NCI-H1092 (cell line): ENCODE measurements around the gene FAM186B.
"Not testable (repeated sequence)": the region's sequence is repeated elsewhere in the genome, so short reads cannot be mapped to it uniquely, and the experiment has no call there.

Experiments
- DNase-seq: peaks from one replicate; lab custom pipeline; 2025; lab: John Stamatoyannopoulos, UW

The FAM186B gene, protein sequence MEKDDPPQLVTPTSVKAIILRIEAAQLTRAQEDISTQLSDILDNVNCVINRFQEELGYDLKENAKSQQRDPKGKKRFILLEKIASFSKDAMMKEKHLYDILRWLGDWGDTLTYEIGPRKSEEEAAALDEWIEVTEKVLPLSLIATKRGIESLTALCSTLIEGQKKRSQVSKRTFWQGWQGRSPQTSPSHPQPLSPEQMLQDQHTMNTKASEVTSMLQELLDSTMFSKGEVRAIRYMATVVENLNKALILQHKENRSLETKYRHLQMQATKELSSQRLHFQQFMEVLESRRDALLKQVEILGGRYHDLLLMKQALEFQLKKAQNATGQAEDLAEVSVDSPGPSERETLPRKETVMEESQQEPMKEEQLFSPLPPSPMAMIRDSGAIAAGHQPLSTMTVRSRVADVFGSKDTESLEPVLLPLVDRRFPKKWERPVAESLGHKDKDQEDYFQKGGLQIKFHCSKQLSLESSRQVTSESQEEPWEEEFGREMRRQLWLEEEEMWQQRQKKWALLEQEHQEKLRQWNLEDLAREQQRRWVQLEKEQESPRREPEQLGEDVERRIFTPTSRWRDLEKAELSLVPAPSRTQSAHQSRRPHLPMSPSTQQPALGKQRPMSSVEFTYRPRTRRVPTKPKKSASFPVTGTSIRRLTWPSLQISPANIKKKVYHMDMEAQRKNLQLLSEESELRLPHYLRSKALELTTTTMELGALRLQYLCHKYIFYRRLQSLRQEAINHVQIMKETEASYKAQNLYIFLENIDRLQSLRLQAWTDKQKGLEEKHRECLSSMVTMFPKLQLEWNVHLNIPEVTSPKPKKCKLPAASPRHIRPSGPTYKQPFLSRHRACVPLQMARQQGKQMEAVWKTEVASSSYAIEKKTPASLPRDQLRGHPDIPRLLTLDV

DNA sequence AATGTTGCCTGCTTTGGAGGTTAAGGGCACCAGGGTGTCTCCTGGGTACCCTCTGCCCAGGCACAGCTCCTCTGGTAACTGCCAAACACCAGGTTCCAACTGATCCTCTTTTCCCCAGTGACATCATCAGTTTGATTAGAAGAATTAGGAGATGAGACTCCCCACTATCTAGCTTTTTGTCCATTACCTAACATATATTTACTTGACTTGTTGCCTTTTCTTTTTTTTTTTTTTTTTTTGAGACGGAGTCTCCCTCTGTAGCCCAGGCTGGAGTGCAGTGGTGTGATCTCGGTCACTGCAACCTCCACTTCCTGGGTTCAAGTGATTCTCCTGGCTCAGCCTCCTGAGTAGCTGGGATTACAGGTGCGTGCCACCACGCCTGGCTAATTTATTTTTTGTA is at the start of gene FAM186B:
FAM186B (minus strand) TSS at position 101 of the 400 bp plus-strand sequence. CDS start 162 bp downstream, outside the sequence.
- not testable (repeated sequence) for DNase-seq

DNA sequence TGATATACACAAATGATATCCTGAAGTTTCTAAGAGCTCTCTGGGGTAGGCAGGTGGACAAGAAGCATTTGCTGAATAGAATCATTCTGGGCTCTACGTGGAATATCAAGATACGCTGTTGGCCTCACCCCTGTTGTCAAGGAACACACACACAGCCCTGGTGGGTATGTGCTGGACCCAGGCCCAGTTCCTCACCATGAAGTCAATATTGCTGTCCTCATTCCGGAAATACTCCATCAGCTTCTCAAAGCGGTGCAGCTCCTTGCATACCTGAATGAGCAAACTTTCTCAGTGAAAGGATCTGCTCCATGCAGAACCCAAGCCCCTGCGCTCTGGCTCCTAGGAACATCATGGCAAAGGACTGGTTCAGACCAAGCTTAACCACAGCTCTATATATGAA is 49.3 kb upstream of the FAM186B start:
- DNase-seq, result no peak

DNA sequence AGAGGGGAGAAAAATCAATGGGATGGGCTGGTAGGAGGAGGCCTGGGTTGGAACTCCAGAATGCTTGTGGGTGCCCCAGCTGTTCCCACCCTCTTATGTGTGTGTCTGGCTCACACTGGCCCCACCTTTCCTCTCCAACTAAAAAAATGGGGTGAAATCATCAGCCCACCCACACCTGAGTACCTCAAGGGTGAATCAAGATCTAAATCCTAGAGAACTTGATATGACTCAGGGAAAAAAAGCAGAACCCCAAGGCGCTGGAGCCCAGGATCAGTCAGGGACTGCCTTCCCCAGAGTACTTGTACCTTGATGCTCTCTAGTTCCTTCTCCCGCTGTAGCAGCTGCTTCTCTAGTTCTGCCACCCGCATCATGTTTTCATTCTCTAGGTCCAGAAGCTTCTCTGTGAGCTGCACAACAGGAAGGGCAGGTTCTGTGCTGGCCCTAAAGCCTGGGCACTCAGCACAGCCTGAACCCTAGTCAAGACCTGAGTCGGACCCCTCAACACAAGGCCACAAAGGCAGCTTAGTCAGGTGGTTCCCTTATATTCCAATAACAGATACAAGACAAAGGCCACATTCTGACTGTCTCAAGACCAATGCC is 47.6 kb upstream of the FAM186B start:
- no peak for DNase-seq

DNA sequence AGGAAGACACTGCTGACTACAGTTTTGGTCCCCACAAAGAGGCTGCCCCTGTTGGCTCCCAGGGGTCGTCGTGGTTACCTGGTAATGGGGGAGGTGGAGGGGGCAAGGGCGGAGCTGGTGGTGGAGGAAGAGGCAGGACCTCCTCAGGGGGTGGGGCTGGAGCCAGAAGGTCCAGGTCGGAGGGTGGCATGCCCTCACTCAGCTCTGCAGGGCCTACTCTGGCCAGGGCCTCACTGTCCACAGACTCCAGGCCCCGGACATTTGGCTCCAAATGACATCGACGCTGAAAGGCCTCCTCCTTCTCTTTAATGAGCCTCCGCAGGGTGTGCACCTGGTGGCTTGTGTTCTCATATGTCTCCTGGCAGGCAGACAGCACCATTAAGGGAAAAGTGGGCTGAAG is 46.4 kb upstream of the FAM186B start:
- DNase-seq, result peak; percentile 22

DNA sequence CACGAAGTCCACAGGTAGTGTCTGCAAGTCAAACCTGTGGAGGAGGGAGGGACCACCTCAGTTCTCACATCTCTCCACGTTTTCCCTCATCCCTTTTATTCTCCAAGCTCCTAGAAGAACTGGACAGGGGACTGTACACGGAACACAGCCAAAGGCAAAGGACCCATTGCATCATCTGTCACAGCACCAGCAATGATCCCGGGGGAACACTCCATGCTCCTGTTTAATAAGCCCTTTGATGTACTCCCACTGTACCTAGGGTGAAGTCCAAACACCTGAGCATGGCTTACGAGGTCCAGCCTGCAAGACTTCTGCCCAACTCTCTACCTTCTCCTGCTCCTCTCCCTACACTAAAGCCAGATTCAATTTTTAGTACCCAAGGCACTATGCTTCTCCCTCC is 44.5 kb upstream of the FAM186B start:
- DNase-seq, result no peak

DNA sequence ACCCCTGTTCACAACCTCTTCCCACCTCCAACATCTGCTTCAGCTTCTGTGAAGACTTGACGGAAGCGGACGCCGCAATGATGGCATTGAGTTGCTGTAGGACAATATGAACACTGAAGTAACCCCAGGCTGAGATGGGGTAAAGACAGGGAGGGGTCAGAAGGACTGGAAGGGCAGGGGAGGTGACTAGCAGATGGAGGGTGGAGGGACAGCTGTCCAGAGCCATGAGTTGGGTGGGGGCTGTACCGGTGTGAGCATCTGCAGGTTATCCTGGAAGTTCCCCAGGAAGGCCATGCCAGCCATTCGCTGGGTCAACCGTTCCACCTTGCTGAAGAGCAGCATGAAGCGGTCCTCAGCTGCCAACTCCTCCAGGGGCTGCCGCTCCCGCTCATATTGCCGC is 44.0 kb upstream of the FAM186B start:
- no peak for DNase-seq

DNA sequence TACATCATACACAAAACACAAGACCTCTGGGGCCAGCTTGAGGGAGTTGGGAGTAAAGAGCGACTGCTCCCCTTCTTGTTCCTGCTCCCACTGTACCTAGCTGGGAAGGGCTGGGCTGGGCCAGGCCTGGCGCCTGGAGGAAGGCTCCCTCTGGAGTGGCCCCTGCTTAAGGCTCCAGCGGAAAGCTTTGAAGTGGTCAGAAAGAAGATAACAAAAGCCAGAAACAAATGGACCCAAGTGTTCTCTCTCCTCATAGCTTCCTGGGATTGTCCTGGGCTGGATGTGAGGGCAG is 43.2 kb upstream of the FAM186B start:
- no peak for DNase-seq

DNA sequence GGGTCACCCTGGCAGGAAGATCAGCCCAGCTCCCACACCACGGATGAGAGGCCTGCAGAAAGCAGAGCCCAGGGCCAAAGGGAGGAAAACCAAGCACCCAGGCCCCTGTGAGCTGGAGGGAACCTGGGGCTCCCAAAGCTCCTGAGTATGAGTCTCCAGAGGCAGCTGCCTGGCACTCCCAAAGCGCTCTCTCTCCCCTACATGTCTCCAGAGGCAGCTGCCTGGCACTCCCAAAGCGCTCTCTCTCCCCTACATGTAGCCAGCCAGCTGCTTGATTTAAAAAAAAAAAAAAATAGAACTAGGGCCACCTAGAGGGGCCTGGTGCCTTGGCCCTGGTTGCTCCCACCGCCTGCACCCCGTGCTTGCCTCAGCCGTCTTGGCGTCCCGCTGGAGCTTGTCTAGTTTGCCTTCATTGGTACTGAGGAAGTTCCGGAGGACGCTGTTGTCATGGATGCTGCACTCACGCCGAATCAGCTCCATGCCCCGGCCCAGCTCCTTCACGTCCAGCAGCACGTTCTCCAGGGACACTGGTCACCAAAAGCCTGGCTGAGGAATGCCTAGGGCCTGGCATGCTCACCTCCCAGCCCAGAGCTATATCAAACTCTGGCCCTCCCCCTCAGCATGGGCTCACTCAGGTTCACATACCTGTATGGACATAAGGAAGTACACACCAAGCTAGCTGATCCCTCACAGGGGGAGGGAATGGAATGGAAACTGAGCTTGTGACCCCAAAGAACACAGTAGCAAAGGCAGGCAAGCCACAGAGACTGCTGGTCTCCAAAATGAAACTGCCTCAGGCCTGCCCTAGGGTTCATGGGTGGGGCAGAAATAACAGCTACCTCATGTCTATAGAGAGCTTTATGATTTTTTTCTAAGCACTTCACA is 42.6 kb upstream of the FAM186B start:
- DNase-seq, result no peak

DNA sequence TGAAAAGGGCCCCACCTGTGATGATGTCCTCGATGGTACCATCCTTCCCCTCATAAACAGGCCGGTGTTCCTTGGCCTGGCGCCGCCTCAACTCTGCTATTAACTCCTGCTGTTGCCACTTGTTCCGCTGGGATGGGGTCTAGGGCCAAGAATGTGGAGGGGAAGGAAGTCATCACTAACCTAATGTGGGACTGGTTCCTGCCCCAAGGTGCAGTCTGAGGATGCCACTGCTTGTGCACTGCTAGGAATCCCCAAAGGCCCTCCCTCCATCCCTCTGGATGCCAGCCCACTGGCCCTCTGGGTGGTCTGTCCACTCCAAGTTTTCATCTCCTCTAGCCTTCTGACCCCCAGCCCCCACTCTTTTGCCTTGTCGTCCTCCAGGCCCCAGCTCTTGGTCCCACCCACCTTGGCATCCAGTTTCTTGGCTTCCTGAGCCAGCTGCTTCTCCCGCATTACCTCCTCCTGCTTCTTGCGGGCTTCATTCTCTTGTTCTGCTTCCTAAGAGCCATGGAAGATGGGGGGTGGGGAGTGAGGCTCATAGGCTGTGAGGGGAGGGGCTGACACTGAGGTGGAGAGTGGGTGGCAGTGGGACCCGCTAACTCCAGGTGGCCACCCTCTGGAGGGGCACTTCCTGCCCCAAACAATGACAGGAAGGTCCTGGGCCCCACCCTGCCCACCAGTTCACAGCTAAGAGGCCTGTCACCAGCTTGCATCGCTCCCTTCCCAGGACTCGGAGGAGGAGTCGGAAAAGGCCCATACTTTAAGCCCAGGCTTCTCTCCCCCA is 41.6 kb upstream of the FAM186B start:
- DNase-seq, result no peak

DNA sequence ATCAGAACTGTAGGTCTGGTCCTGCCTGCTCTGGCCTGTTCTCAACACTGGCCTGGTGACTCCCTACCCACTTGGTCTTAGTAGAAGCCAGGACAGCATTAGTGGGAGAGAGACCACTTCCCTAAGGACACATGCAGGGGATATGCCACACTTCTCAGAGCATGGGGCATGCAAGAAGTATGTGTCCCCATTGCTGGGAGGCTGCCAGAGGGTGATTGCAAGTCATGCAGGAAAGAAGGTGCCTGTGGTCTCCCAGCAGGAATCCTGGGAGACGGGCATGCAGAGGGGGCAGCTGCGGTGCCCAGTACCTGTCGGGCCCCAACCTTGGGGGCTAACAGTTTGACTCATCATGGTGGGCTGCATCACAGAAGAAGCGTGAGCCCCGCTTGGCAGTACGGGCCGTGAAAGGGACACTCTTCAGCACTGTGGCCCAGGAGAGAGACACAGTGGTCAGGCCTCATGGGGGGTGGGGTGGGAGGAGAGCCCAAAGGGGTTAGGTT is 40.9 kb upstream of the FAM186B start:
- no peak for DNase-seq

DNA sequence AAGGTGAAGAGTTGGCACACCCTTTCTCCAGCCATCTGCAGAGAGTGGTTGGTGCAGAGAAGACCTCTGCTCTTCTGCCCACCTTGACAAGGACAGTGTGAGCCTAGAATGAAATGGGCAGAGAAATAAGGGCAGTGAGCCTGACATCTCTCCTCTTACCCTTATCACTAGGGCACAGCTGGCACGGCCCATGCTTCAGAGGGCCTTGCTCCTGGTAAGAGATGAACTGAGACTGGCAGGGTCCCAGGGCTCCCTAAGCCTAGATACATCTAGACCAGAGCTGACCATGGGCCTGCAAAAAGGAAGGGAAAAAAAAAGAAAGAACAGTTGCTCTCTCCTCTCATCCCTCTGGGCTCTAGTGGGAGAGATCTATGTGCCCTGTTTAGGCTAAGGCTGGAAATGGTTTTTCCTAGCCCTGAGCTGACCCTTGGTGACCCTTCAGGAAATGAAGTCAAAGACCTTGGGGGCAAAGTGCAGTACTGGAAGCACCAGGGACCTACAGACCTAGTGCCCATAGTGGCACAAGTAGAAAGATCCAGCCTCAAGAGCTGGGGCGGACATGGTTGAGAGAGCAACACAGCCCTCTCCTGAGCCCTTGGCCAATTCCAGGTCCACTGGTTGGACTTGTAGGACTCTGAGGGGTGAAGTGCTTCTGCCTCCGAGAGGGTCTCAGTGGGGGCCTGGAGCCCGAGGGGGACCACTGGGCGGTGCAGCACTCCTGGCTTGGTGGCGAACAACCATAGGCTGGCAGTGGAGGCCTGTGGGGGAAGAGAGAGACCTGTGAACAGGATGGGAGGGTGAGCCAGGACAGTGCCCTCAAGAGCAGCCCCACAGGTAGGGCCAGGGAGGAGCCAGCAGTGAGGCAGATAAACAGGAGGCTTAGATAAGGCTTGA is 40.0 kb upstream of the FAM186B start:
- no peak for DNase-seq

DNA sequence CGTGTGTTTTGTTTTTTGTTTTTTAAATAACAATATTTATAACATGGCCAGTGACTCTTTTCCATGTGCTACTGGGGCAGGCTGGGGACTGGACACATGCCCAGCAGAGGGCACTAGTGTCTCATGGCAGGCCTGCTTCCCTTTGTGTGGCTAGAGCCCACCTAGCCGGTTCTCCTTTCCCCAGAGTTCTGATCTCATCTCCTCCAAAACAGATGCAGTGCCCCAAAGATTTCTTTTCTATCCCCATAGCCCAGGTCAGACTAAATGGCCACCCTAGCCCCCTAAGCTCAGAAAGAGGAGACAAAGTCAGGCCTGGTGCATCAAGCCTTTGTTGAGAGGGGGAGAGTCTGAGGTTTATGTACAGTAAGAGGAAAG is 39.2 kb upstream of the FAM186B start:
- peak; percentile 61 for DNase-seq

DNA sequence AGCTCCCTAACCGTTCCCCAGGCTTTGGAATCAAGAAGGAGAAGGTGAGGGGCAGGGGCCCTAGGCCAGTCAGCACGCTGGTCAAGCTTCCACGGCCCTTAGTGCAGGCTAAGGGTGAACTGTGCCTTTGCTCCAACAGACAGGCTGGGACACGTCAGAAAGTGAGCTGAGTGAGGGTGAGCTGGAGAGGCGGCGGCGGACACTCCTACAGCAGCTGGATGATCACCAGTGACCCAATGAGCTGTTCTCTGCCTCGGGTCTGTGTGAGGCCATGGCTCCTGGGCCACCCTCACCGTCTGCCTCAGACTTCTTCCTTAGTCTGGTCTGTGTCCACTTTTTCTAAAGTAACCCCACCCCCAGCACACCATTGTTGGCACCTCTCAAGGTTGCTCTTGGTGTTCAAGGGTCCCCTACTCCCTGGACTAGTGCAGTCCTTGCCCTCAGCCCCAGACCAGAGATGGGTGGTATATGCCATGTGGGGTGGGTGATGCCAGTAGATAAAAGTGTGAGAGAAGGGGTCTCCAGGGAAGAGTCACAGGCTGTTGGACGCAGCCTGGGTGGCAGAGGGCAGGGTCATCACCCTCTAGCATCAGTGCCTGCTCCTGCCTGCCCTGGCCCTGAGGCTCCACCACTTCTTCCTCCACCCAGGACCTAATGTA is 38.7 kb upstream of the FAM186B start:
- DNase-seq, result no peak

DNA sequence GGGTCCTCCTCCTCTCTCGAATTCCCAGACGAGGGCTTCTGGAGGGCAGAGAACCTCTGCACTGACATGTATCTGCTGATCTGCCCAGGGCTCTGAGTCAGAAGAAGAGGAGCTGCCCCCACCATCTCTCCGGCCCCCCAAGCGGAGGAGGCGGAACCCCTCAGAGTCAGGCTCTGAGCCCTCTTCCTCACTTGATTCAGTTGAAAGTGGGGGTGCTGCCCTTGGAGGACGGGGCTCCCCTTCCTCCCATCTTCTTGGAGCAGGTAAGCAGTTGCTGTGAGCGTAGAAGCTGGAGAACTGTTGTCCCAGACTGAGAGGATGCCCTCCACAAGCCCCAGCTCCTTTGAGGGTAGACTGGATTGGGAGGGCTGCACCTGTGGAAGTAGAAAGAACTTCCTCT is 37.7 kb upstream of the FAM186B start:
- no peak for DNase-seq

DNA sequence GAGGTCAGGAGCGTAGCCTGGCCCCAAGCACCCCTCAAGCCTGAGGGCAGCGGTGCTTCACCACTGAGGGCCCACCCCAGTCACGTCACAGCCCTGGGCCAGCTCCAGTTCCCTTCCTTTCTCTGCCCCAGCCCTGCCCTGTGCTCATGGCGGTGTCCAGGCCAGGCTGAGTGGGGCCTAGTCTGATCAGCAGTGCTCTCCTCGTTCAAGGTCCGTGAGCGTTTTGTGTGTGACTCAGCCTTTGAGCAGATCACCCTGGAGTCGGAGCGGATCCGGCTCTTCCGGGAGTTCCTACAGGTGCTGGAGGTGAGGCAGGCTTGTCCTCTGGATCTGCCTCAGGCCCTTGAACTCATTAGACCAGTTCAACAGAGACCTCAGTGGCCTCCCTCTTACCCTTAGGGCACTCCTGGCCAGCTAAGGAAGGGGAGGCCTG is 36.9 kb upstream of the FAM186B start:
- no peak for DNase-seq

DNA sequence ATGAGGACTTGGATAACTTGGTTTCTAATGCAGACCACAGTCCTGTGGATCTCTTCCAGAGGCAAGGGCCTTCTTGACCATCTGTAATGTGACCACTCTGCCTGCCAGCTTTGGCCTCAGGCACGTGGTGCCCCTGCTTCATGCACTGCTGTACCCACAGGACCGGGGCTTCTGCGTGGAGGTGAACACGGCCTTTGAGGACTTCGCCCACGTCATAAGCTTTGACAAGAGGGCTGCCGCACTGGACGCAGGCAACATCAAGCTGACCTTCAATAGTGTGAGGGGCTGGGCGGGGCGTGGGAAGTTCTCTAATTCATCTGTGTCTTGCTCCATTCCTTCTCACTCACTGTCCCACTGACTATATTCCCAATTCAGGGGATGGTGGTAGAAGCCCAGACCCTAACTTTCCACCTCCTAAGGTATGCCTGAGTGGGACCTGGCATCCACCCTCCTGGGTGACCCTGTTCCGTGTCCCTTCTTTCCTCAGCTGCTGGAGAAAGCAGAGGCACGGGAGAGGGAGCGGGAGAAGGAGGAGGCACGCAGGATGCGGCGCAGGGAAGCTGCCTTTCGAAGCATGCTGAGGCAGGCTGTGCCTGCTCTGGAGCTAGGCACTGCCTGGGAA is 36.4 kb upstream of the FAM186B start:
- no peak for DNase-seq

DNA sequence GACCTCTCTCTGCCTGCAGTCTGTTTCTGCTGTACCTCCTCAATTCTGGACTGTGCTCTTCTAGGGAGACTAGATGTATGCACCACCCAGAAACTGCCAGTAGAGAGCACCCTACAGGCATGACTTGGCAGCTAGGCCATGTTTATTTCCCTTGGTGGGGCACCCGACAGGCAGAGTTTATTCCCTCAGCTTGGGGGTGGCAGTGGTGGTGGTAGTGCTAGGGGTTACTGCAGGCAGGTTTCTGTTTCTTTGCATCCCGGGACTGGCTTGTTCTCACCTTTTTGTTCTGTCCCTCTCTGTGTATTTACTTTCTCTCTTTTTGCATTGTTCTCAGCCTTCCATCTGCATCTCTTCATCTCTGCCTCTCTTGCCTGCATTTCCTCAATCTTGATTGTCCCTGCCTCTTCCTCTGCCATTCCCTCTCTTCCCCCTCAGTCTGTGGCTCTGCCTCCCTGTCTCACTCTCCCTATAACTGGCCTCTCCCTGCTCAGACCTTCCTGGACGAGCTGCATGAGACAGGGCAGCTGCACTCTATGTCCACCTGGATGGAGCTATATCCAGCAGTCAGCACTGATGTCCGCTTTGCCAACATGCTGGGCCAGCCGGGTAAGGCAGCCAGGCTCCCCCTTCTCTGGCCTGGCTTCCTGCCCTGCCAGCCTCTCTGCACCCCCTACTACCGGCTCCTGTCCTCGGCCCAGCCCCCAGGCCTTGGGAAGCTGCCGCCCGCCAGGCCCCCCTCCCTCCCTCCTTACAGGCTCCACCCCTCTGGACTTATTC is 31.7 kb upstream of the FAM186B start:
- peak; percentile 6 for DNase-seq

DNA sequence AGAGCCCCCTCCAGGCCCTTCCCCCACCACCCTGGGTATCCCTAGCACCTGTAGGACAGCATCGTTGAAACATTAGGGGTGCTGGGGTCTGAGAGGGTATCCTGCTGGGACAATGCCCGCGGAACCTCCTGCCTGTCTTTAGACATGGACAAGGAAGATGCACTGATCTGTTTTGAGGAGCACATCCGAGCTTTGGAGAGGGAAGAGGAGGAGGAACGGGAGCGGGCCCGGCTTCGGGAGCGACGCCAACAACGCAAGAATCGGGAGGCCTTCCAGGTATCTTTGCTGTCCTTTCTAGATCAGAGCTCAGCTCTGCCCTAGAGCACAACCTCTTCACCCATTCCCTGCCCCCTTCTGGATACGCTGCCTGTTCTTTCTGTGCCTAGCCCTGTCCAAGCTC is 31.1 kb upstream of the FAM186B start:
- DNase-seq, result no peak
